Neural cell (in vitro differentiated cells): ENCODE measurements around the gene RGS7BP. TPM values are rescaled to one million over a fixed set of nuclear protein-coding genes. Genes with fewer than 3 reads are reported as not detected.

Experiments used
- H2AFZ ChIP-seq: fragments of 200-600, 300-800 bp; sonication (generic), shearing (Covaris generic); 2 replicates; pipeline ENCODE4 v1.6.0; 2014; ENCODE audit warnings: low read depth, mild to moderate bottlenecking, antibody characterized with exemption, low read length, moderate library complexity
- H3F3A ChIP-seq: fragments of 200-600 bp; shearing (Covaris generic); 2 replicates; pipeline ENCODE4 v1.6.1; 2016; ENCODE audit warnings: mild to moderate bottlenecking, moderate library complexity, mixed read lengths, antibody characterized with exemption, low read length; ENCODE audit not compliant: insufficient read depth, poor library complexity, severe bottlenecking
- H3K27ac ChIP-seq: fragments of 200-600, 300-800 bp; sonication (generic), shearing (Covaris generic); 2 replicates; pipeline ENCODE4 v1.5.1; 2014; ENCODE audit warnings: mild to moderate bottlenecking, low read length, moderate library complexity
- H3K27me3 ChIP-seq: fragments of 300-800, 200-600 bp; sonication (generic), shearing (Covaris generic); 2 replicates; pipeline ENCODE4 v1.6.0; 2014; ENCODE audit warnings: mild to moderate bottlenecking, low read depth, low read length, moderate library complexity; ENCODE audit not compliant: insufficient read depth
- H3K36me3 ChIP-seq: fragments of 300-800, 200-600 bp; sonication (generic), shearing (Covaris generic); 2 replicates; pipeline ENCODE4 v1.5.1; 2014; ENCODE audit warnings: mild to moderate bottlenecking, antibody characterized with exemption, low read length, moderate library complexity; ENCODE audit not compliant: insufficient read depth
- H3K4me2 ChIP-seq: fragments of 300-800, 200-600 bp; sonication (generic), shearing (Covaris generic); 2 replicates; pipeline ENCODE4 v1.6.0; 2014; ENCODE audit warnings: mild to moderate bottlenecking, low read length
- H3K4me3 ChIP-seq: fragments of 300-800, 200-600 bp; sonication (generic), shearing (Covaris generic); 2 replicates; pipeline ENCODE4 v1.5.1; 2014; ENCODE audit warnings: mild to moderate bottlenecking, low read length, moderate library complexity
- H3K79me2 ChIP-seq: fragments of 200-600 bp; shearing (Covaris generic); replicated peaks from 2 replicates; pipeline ENCODE4 v1.6.0; 2014; ENCODE audit warnings: mild to moderate bottlenecking, low read length, moderate library complexity; ENCODE audit not compliant: insufficient read depth
- H3K9ac ChIP-seq: fragments of 300-800, 200-600 bp; sonication (generic), shearing (Covaris generic); 2 replicates; pipeline ENCODE4 v1.6.1; 2016; ENCODE audit warnings: mild to moderate bottlenecking, low read length, mixed read lengths
- H3K9me2 ChIP-seq: fragments of 200-600 bp; shearing (Covaris generic); 2 replicates; pipeline ENCODE4 v1.6.1; 2016; ENCODE audit warnings: mild to moderate bottlenecking, low read length, mixed read lengths; ENCODE audit not compliant: insufficient read depth
- H3K9me3 ChIP-seq: fragments of 200-600, 300-800 bp; sonication (generic), shearing (Covaris generic); 2 replicates; pipeline ENCODE4 v1.6.1; 2016; ENCODE audit warnings: mild to moderate bottlenecking, mixed run types, low read length, moderate library complexity, mixed read lengths
- H4K20me1 ChIP-seq: fragments of 200-600 bp; shearing (Covaris generic); 2 replicates; pipeline ENCODE4 v1.6.1; 2016; ENCODE audit warnings: mild to moderate bottlenecking, mixed run types; ENCODE audit not compliant: insufficient read depth
- EP300 ChIP-seq: fragments of 450-650 bp; conservative IDR thresholded peaks from 2 replicates; pipeline ENCODE4 v1.6.1; 2014; ENCODE audit warnings: antibody characterized with exemption, mild to moderate bottlenecking, moderate library complexity; ENCODE audit not compliant: poor library complexity, severe bottlenecking
- EZH2 ChIP-seq: fragments of 200-600, 300-800 bp; shearing (Covaris generic), sonication (generic); IDR thresholded peaks from 2 replicates; pipeline ENCODE4 v1.6.1; 2014; ENCODE audit warnings: antibody characterized with exemption, low read length, borderline replicate concordance, mild to moderate bottlenecking; ENCODE audit not compliant: insufficient read depth, poor library complexity, severe bottlenecking
- MXI1 ChIP-seq: fragments of 450-650 bp; conservative IDR thresholded peaks from 2 replicates; pipeline ENCODE4 v1.6.1; 2014; ENCODE audit warnings: antibody characterized with exemption, mild to moderate bottlenecking; ENCODE audit not compliant: poor library complexity, severe bottlenecking
- POLR2AphosphoS5 ChIP-seq: IDR thresholded peaks from 2 replicates; pipeline ENCODE4 v1.6.1; 2012
- RAD21 ChIP-seq: fragments of 450-650 bp; conservative IDR thresholded peaks from 2 replicates; pipeline ENCODE4 v1.6.1; 2014; ENCODE audit warnings: antibody characterized with exemption, mild to moderate bottlenecking, moderate library complexity
- SMC3 ChIP-seq: fragments of 450-650 bp; conservative IDR thresholded peaks from 2 replicates; pipeline ENCODE4 v1.6.1; 2014; ENCODE audit warnings: antibody characterized with exemption, mild to moderate bottlenecking, moderate library complexity; ENCODE audit not compliant: poor library complexity
- TAF1 ChIP-seq: IDR thresholded peaks from 2 replicates; pipeline ENCODE4 v1.6.1; 2012; ENCODE audit warnings: low read depth
- polyA plus RNA-seq: library from polyadenylated mRNA; depleted of rRNA; stranded (reverse); fragments of >200 nt; gene quantifications from 2 replicates; pipeline ENCODE4 v1.2.3, GENCODE V29; 2014
- TF ChIP-seq, protein P1 (sequence below): IDR thresholded peaks from 2 replicates; pipeline ENCODE4 v1.6.1; 2012; ENCODE audit warnings: borderline replicate concordance
- TF ChIP-seq, protein P2 (sequence below): fragments of 450-650 bp; IDR thresholded peaks from 2 replicates; pipeline ENCODE4 v1.5.1; 2014; ENCODE audit warnings: antibody characterized with exemption, mild to moderate bottlenecking, moderate library complexity; ENCODE audit not compliant: poor library complexity, severe bottlenecking

RGS7BP gene
- polyA plus RNA-seq, 1 donor from 2014 or later = 9.5 TPM

DNA sequence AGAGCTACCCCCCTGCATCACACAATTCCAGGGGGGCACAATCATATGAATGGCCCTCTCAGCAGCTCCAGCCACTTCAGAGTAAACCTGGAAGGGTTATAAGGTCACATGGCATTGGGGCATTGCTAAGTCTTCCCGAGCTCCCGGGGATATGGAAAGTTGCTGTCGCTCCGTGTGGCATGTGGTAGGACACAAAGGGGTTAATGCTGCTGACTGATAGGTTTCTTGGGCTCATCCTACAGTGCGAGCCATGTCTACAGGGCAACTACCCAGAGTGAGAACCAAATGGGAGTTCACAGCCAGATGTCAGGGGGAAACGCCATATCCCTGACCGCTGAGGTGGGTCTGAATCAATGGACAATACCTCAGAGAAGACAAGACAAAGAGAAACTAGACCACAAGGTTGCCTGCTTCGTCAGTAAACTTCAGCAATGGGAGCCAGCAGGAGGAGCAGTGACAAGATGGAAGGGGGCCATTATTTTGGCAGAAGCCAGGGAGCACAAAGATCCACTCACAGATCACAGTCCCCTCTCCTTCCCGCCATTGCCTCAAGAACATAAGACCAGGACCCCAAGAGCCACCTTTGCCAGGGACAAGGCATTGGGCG lies 132.1 kb downstream of the RGS7BP start:
- Histone ChIP-seq H2AFZ (no peak overlapping the region), H3K36me3 (no peaks in the 10 kb centered on the region), H3K4me2 (no peak overlapping the region)

DNA sequence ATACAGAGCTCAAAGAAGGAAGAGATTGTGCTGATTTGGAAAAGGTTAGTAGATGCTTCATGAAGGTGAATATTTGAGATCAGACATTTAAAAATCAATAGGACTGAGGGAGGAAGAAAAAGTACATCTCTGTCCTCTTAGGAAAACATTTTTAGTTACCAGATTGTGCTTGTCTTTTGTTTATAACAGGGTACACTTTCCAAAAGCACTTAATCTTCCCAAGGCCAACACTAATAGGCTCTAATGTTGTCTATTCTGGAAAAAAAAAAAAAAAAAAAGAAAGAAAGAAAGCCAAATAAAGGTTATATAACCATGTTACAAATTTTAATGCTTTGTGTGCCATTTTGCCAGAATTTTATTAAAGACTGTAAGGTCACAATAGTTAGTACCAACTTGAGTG lies 139.0 kb downstream of the RGS7BP start:
- H3K4me3 ChIP-seq = no peak overlapping the region

More for the DNA sequence above, 132.1 kb downstream of the RGS7BP start:
- Histone ChIP-seq H3K4me3 (no peak overlapping the region), H3K9ac (no peak overlapping the region), H3K27ac (no peak overlapping the region), H3K27me3 (no peaks in the 10 kb centered on the region), H3F3A (no peaks in the 10 kb centered on the region), H3K9me3 (no peaks in the 10 kb centered on the region), H3K9me2 (no peaks in the 10 kb centered on the region), H4K20me1 (no peaks in the 10 kb centered on the region), H3K79me2 (no peaks in the 10 kb centered on the region)
- TF ChIP-seq EZH2 (no peak), RAD21 (no peak), EP300 (no peak), TAF1 (no peak), SMC3 (no peak), MXI1 (no peak), POLR2AphosphoS5 (no peak)
- TF ChIP-seq, protein P1, sequence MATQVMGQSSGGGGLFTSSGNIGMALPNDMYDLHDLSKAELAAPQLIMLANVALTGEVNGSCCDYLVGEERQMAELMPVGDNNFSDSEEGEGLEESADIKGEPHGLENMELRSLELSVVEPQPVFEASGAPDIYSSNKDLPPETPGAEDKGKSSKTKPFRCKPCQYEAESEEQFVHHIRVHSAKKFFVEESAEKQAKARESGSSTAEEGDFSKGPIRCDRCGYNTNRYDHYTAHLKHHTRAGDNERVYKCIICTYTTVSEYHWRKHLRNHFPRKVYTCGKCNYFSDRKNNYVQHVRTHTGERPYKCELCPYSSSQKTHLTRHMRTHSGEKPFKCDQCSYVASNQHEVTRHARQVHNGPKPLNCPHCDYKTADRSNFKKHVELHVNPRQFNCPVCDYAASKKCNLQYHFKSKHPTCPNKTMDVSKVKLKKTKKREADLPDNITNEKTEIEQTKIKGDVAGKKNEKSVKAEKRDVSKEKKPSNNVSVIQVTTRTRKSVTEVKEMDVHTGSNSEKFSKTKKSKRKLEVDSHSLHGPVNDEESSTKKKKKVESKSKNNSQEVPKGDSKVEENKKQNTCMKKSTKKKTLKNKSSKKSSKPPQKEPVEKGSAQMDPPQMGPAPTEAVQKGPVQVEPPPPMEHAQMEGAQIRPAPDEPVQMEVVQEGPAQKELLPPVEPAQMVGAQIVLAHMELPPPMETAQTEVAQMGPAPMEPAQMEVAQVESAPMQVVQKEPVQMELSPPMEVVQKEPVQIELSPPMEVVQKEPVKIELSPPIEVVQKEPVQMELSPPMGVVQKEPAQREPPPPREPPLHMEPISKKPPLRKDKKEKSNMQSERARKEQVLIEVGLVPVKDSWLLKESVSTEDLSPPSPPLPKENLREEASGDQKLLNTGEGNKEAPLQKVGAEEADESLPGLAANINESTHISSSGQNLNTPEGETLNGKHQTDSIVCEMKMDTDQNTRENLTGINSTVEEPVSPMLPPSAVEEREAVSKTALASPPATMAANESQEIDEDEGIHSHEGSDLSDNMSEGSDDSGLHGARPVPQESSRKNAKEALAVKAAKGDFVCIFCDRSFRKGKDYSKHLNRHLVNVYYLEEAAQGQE = no peak
- TF ChIP-seq, protein P2, sequence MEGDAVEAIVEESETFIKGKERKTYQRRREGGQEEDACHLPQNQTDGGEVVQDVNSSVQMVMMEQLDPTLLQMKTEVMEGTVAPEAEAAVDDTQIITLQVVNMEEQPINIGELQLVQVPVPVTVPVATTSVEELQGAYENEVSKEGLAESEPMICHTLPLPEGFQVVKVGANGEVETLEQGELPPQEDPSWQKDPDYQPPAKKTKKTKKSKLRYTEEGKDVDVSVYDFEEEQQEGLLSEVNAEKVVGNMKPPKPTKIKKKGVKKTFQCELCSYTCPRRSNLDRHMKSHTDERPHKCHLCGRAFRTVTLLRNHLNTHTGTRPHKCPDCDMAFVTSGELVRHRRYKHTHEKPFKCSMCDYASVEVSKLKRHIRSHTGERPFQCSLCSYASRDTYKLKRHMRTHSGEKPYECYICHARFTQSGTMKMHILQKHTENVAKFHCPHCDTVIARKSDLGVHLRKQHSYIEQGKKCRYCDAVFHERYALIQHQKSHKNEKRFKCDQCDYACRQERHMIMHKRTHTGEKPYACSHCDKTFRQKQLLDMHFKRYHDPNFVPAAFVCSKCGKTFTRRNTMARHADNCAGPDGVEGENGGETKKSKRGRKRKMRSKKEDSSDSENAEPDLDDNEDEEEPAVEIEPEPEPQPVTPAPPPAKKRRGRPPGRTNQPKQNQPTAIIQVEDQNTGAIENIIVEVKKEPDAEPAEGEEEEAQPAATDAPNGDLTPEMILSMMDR = no peak

More for the DNA sequence above, 139.0 kb downstream of the RGS7BP start:
- Histone ChIP-seq H3K9me3 (no peaks in the 10 kb centered on the region), H3K9me2 (no peaks in the 10 kb centered on the region), H3K4me2 (no peak overlapping the region), H3K9ac (no peak overlapping the region), H3F3A (no peaks in the 10 kb centered on the region), H4K20me1 (no peaks in the 10 kb centered on the region), H2AFZ (no peak overlapping the region), H3K27ac (no peak overlapping the region), H3K36me3 (no peaks in the 10 kb centered on the region), H3K27me3 (no peaks in the 10 kb centered on the region), H3K79me2 (no peaks in the 10 kb centered on the region)
- TF ChIP-seq TAF1 = no peak
- no peak for TF ChIP-seq SMC3
- no peak for TF ChIP-seq EP300
- TF ChIP-seq, protein P2 = no peak
- TF ChIP-seq POLR2AphosphoS5 = no peak
- no peak for TF ChIP-seq MXI1
- TF ChIP-seq, protein P1 = no peak
- TF ChIP-seq RAD21 = no peak
- TF ChIP-seq EZH2 = no peak
